ENCODE results near the gene C1QTNF5.

C1QTNF5 gene

GRCh38 chr11:119318240-119319135 is 22.2 kb downstream of the C1QTNF5 start:
- no peak for DNase-seq (ENCODE audit: extremely low read depth in 1 of 2, low read depth in 1 of 2)

- DNase-seq (ENCODE audit: extremely low read depth in 1 of 2, low read depth in 1 of 2): no peak
These were observed 23.0 kb downstream of the C1QTNF5 start for GRCh38 chr11:119317592-119318239.

GRCh38 chr11:119316729-119317591 is 23.7 kb downstream of the C1QTNF5 start, which contains the start of gene MCAM:
TSS of gene MCAM (minus strand) at chr11:119317130. CDS start at chr11:119317101, 29 bp downstream.
- DNase-seq (ENCODE audit: extremely low read depth in 1 of 2, low read depth in 1 of 2): no peak

- no peak for DNase-seq (ENCODE audit: extremely low read depth in 1 of 2, low read depth in 1 of 2)
These were observed 24.5 kb downstream of the C1QTNF5 start for GRCh38 chr11:119316016-119316728.

GRCh38 chr11:119315131-119316015 is 25.3 kb downstream of the C1QTNF5 start:
- no peak for DNase-seq (ENCODE audit: extremely low read depth in 1 of 2, low read depth in 1 of 2)

- no peak for DNase-seq (ENCODE audit: extremely low read depth in 1 of 2, low read depth in 1 of 2)
These were observed 26.0 kb downstream of the C1QTNF5 start for GRCh38 chr11:119314726-119315125.

- no peak for DNase-seq (ENCODE audit: extremely low read depth in 1 of 2, low read depth in 1 of 2)
These were observed 30.0 kb downstream of the C1QTNF5 start for GRCh38 chr11:119310682-119311052.

GRCh38 chr11:119309953-119310681 is 30.6 kb downstream of the C1QTNF5 start:
- no peak for DNase-seq (ENCODE audit: extremely low read depth in 1 of 2, low read depth in 1 of 2)

- DNase-seq (ENCODE audit: extremely low read depth in 1 of 2, low read depth in 1 of 2): no peak
These were observed 31.3 kb downstream of the C1QTNF5 start for GRCh38 chr11:119309411-119309810.

GRCh38 chr11:119307974-119308373 is 32.7 kb downstream of the C1QTNF5 start:
- DNase-seq (ENCODE audit: extremely low read depth in 1 of 2, low read depth in 1 of 2): no peak

GRCh38 chr11:119307219-119307618 is 33.5 kb downstream of the C1QTNF5 start:
- no peak for DNase-seq (ENCODE audit: extremely low read depth in 1 of 2, low read depth in 1 of 2)

GRCh38 chr11:119306373-119306890 is 34.3 kb downstream of the C1QTNF5 start:
- DNase-seq (ENCODE audit: extremely low read depth in 1 of 2, low read depth in 1 of 2): no peak

- DNase-seq (ENCODE audit: extremely low read depth in 1 of 2, low read depth in 1 of 2): no peak
These were observed 34.9 kb downstream of the C1QTNF5 start for GRCh38 chr11:119305556-119306372.

GRCh38 chr11:119303227-119303718 is 37.4 kb downstream of the C1QTNF5 start:
- DNase-seq (ENCODE audit: extremely low read depth in 1 of 2, low read depth in 1 of 2): no peak

- DNase-seq (ENCODE audit: extremely low read depth in 1 of 2, low read depth in 1 of 2): no peak
These were observed 40.3 kb downstream of the C1QTNF5 start for GRCh38 chr11:119300198-119300964.

GRCh38 chr11:119299416-119299815 is 41.3 kb downstream of the C1QTNF5 start:
- no peak for DNase-seq (ENCODE audit: extremely low read depth in 1 of 2, low read depth in 1 of 2)

- DNase-seq (ENCODE audit: extremely low read depth in 1 of 2, low read depth in 1 of 2): no peak
These were observed 42.0 kb downstream of the C1QTNF5 start for GRCh38 chr11:119298726-119299125.
